H1 (cell line): ENCODE data around the gene MAP1LC3C. TPM values are rescaled to one million over a fixed set of nuclear protein-coding genes. Genes with fewer than 3 reads are reported as not detected.

Experiments used
- CTCF ChIA-PET: fragments of 300-600 bp; sonication (Branson Sonifier 250); formaldehyde crosslinking; loops from one replicate; lab custom pipeline; 2021; ENCODE audit not compliant: partially characterized antibody; lab: Charles Lee
- POLR2A ChIA-PET: fragments of 300-600 bp; sonication (Branson Sonifier 250); formaldehyde crosslinking; loops from one replicate; lab custom pipeline; 2021; ENCODE audit warnings: inconsistent platforms; ENCODE audit not compliant: partially characterized antibody; lab: Charles Lee
- DNase-seq, 2 experiments: peaks; one replicate each; pipeline versions ENCODE4 v3.0.0 to v3.0.0-alpha.2; 2010 to 2022; ENCODE audit warnings: low spot score in 2 of 2, low read depth in 1 of 2, mixed read lengths in 1 of 2
- FAIRE-seq: peaks from 2 replicates; lab custom pipeline; 2011; peaks lifted over from hg19 to GRCh38; lab: Jason Lieb, UNC
- H2AFZ ChIP-seq: 2 replicates; pipeline ENCODE4 v1.8.1; 2012; ENCODE audit warnings: low read length, inconsistent platforms
- H2AK5ac ChIP-seq: 2 replicates; pipeline ENCODE4 v1.6.1; 2013; ENCODE audit warnings: low read depth, low read length
- H2BK120ac ChIP-seq: replicated peaks from 2 replicates; pipeline ENCODE3; 2013; ENCODE audit warnings: low read depth, low read length, inconsistent platforms
- H2BK12ac ChIP-seq: 2 replicates; pipeline ENCODE4 v1.6.1; 2013; ENCODE audit warnings: low read depth, low read length
- H2BK15ac ChIP-seq: 2 replicates; pipeline ENCODE4 v1.6.1; 2013; ENCODE audit warnings: low read length
- H2BK20ac ChIP-seq: 2 replicates; pipeline ENCODE4 v1.6.1; 2013; ENCODE audit warnings: low read length
- H2BK5ac ChIP-seq: 2 replicates; pipeline ENCODE4 v1.6.1; 2013; ENCODE audit warnings: low read depth, low read length
- H3K14ac ChIP-seq: 2 replicates; pipeline ENCODE4 v1.6.1; 2013; ENCODE audit warnings: inconsistent platforms; ENCODE audit not compliant: insufficient read length
- H3K18ac ChIP-seq: 2 replicates; pipeline ENCODE4 v1.6.1; 2013; ENCODE audit warnings: low read length; ENCODE audit errors: extremely low read depth
- H3K23ac ChIP-seq: 2 replicates; pipeline ENCODE4 v1.6.1; 2013; ENCODE audit warnings: inconsistent platforms; ENCODE audit not compliant: insufficient read length
- H3K23me2 ChIP-seq: 2 replicates; pipeline ENCODE4 v1.6.1; 2013; ENCODE audit warnings: low read depth, low read length
- H3K27ac ChIP-seq: 2 replicates; pipeline ENCODE4 v1.6.1; 2011; ENCODE audit warnings: low read depth, low read length, inconsistent platforms
- H3K27me3 ChIP-seq, 4 experiments: replicated peaks in 1 of 4; 1 replicate in 1 of 4; 2 replicates in 3 of 4; pipeline versions ENCODE4 v1.6.1 to v1.8.1; 2011 to 2013; ENCODE audit warnings: low read length in 3 of 4, mild to moderate bottlenecking in 3 of 4, inconsistent platforms in 2 of 4, mixed read lengths in 2 of 4, moderate library complexity in 1 of 4; ENCODE audit not compliant: control insufficient read depth in 3 of 4, insufficient read depth in 3 of 4; ENCODE audit errors: extremely low read depth in 1 of 4
- H3K36me3 ChIP-seq, 4 experiments: 2 replicates each; pipeline versions ENCODE4 v1.6.1 to v1.8.1; 2011 to 2013; ENCODE audit warnings: mild to moderate bottlenecking in 4 of 4, low read length in 3 of 4, moderate library complexity in 2 of 4, control low read depth in 1 of 4, inconsistent platforms in 1 of 4; ENCODE audit not compliant: insufficient read depth in 4 of 4, control insufficient read depth in 2 of 4
- H3K4ac ChIP-seq: replicated peaks from 2 replicates; pipeline ENCODE3; 2013; ENCODE audit warnings: low read length, low read depth, mixed read lengths, inconsistent platforms; ENCODE audit not compliant: insufficient read length
- H3K4me1 ChIP-seq, 4 experiments: replicated peaks in 1 of 4; 1 replicate in 1 of 4; 2 replicates in 3 of 4; pipeline versions ENCODE4 v1.6.1 to v1.8.1; 2011 to 2013; ENCODE audit warnings: low read length in 3 of 4, inconsistent platforms in 2 of 4, mixed read lengths in 1 of 4; ENCODE audit not compliant: insufficient read depth in 4 of 4, control insufficient read depth in 3 of 4
- H3K4me2 ChIP-seq, 2 experiments: 2 replicates each; pipeline versions ENCODE4 v1.6.1 to v1.8.1; 2011 to 2013; ENCODE audit warnings: low read depth in 2 of 2, low read length in 2 of 2, control low read depth in 1 of 2, inconsistent platforms in 1 of 2, mild to moderate bottlenecking in 1 of 2; ENCODE audit not compliant: insufficient read depth in 1 of 2
- H3K4me3 ChIP-seq, 4 experiments: fragments of 200-600, 300-600 bp in 1 of 4; sonication (generic), shearing (Covaris generic), sonication (Bioruptor Twin) in 1 of 4; 2 replicates each; pipeline versions ENCODE4 v1.5.1 to v1.8.1; 2011 to 2016; ENCODE audit warnings: low read length in 4 of 4, low read depth in 3 of 4, control low read depth in 2 of 4, inconsistent platforms in 2 of 4, mild to moderate bottlenecking in 2 of 4, mixed read lengths in 1 of 4, moderate library complexity in 1 of 4; ENCODE audit not compliant: insufficient read depth in 2 of 4; ENCODE audit errors: extremely low read depth in 1 of 4
- H3K56ac ChIP-seq: replicated peaks from 2 replicates; pipeline ENCODE3; 2013; ENCODE audit warnings: low read depth, mild to moderate bottlenecking, mixed read lengths, low read length, inconsistent platforms; ENCODE audit not compliant: insufficient read length
- H3K79me1 ChIP-seq: 2 replicates; pipeline ENCODE4 v1.6.1; 2013; ENCODE audit warnings: low read depth, low read length, control low read depth
- H3K79me2 ChIP-seq, 2 experiments: 2 replicates each; pipeline versions ENCODE4 v1.6.1 to v1.8.1; 2012 to 2013; ENCODE audit warnings: low read length in 2 of 2, mild to moderate bottlenecking in 2 of 2, inconsistent platforms in 1 of 2; ENCODE audit not compliant: insufficient read depth in 2 of 2, control insufficient read depth in 1 of 2
- H3K9ac ChIP-seq, 4 experiments: replicated peaks in 1 of 4; 1 replicate in 1 of 4; 2 replicates in 3 of 4; pipeline versions ENCODE4 v1.6.1 to v1.8.1; 2011 to 2013; ENCODE audit warnings: low read depth in 3 of 4, low read length in 3 of 4, control low read depth in 2 of 4, mild to moderate bottlenecking in 2 of 4, moderate library complexity in 2 of 4, inconsistent platforms in 1 of 4; ENCODE audit errors: extremely low read depth in 1 of 4
- H3K9me3 ChIP-seq, 2 experiments: 2 replicates each; pipeline versions ENCODE4 v1.6.1 to v1.8.1; 2012 to 2013; ENCODE audit warnings: mild to moderate bottlenecking in 2 of 2, moderate library complexity in 2 of 2, control low read depth in 1 of 2, inconsistent platforms in 1 of 2, low read depth in 1 of 2, low read length in 1 of 2, mixed read lengths in 1 of 2; ENCODE audit not compliant: insufficient read depth in 2 of 2
- H4K20me1 ChIP-seq, 2 experiments: replicated peaks in 1 of 2; 2 replicates each; pipeline versions ENCODE3 to v1.8.1; 2011 to 2013; ENCODE audit warnings: inconsistent platforms in 2 of 2, low read length in 2 of 2, mild to moderate bottlenecking in 1 of 2; ENCODE audit not compliant: insufficient read depth in 2 of 2, control insufficient read depth in 1 of 2
- H4K5ac ChIP-seq: 2 replicates; pipeline ENCODE4 v1.6.1; 2013; ENCODE audit warnings: low read length, low read depth, mixed read lengths, inconsistent platforms; ENCODE audit not compliant: insufficient read length
- H4K8ac ChIP-seq: 2 replicates; pipeline ENCODE4 v1.8.0; 2013; ENCODE audit warnings: mild to moderate bottlenecking, moderate library complexity, low read length, inconsistent platforms; ENCODE audit not compliant: insufficient read depth; ENCODE audit errors: extremely low read depth
- H4K91ac ChIP-seq: replicated peaks from 2 replicates; pipeline ENCODE3; 2013; ENCODE audit warnings: low read length, mixed read lengths, inconsistent platforms; ENCODE audit not compliant: insufficient read length
- CBX8 ChIP-seq: fragments of 300-800, 300-1000 bp; sonication (generic); IDR thresholded peaks from 2 replicates; pipeline ENCODE4 v1.7.1; 2016; ENCODE audit warnings: low read depth, low read length, borderline replicate concordance
- SRF ChIP-seq: IDR thresholded peaks from 2 replicates; pipeline ENCODE4 v1.6.1; 2011; ENCODE audit warnings: mild to moderate bottlenecking, low read depth, low read length, moderate library complexity
- TAF1 ChIP-seq: IDR thresholded peaks from 2 replicates; pipeline ENCODE4 v1.6.1; 2011; ENCODE audit warnings: mild to moderate bottlenecking, low read depth, low read length
- TAF7 ChIP-seq: optimal IDR thresholded peaks from 2 replicates; pipeline ENCODE3; 2011; ENCODE audit warnings: low read depth, mild to moderate bottlenecking, inconsistent platforms, low read length, moderate library complexity, borderline replicate concordance
- WGBS, 2 experiments: shearing (Covaris generic) in 1 of 2; methylation state at CpG; one replicate each; pipeline versions ENCODE4 v1.1.6 to v1.1.7; 2013 to 2015; ENCODE audit warnings: low lambda C conversion rate in 2 of 2, mixed read lengths in 2 of 2, inconsistent platforms in 1 of 2, low coverage in 1 of 2, missing lambda C conversion rate in 1 of 2; ENCODE audit not compliant: insufficient replicate concordance in 2 of 2, insufficient coverage in 1 of 2, insufficient read length in 1 of 2; ENCODE audit errors: extremely low coverage in 1 of 2, missing lambda C conversion rate in 1 of 2; 5-methylcytosine and 5-hydroxymethylcytosine counted together
- polyA plus RNA-seq, 7 experiments: library from polyadenylated mRNA; depleted of rRNA in 3 of 7; stranded (reverse) in 5 of 7; unstranded in 2 of 7; fragments of >200 nt in 5 of 7; fragments of 200-250 nt in 2 of 7; gene quantifications; 1 replicate in 5 of 7; 2 replicates in 1 of 7; 4 replicates in 1 of 7; pipeline versions ENCODE4 v1.2.1 to v1.2.3, GENCODE V29; 2011 to 2013; ENCODE audit warnings: missing spikeins in 2 of 7, mixed read lengths in 2 of 7
- total RNA-seq: library from RNA; stranded (reverse); fragmentation: NEBNext Ultra II Directional; extraction: Animal tissue kit (Norgen Biotek cat#: 25700); gene quantifications from 2 replicates; pipeline ENCODE4 v1.2.1, GENCODE V29; 2021

Gene MAP1LC3C
- total and polyA plus RNA-seq, 2 of the 8 experiments (the other 6 are each of a cell fraction or from before 2014, with no cell fraction given): 1.7 to 3.2 TPM

DNA sequence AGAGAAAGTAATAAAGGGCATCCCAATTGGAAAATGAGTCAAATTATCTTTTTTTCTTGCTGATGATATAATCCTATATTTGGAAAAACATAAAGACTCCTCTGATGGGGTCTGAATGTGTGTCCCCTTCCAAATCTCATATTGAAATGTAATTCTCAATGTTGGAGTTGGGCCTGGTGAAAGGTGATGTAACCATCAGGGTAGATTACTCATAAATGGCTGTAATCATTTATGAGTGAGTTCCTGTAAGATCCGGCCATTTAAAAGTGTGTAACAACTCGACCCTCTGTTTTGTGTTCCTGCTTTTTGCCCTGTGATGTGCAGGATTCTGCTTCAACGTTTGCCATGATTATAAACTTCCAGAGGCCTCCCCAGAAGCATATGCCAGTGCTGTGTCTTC is 44.3 kb upstream of the MAP1LC3C start:
- Histone ChIP-seq H3K23me2 (no peaks in the 10 kb centered on the region), H3K27me3 (no peaks in the 10 kb centered on the region), H2BK20ac (no peak overlapping the region), H3K4me2 (no peak overlapping the region), H3K9me3 (peaks cover 3 to 4% of the 10 kb centered on the region in 2 experiments; a peak in 2 of 4 replicates), H4K5ac (no peak overlapping the region), H3K36me3 (no peaks in the 10 kb centered on the region; a peak in 1 of 8 replicates), H2BK12ac (no peak overlapping the region), H3K79me2 (no peaks in the 10 kb centered on the region), H3K4ac (no peak overlapping the region), H2BK15ac (no peak overlapping the region), H4K8ac (no peak overlapping the region), H3K4me1 (no peaks in the 10 kb centered on the region), H2AFZ (no peak overlapping the region), H4K20me1 (no peaks in the 10 kb centered on the region), H3K14ac (no peak overlapping the region), H3K56ac (no peak overlapping the region), H2BK5ac (no peak overlapping the region), H3K4me3 (no peak overlapping the region), H3K79me1 (no peaks in the 10 kb centered on the region), H2AK5ac (no peak overlapping the region), H3K9ac (no peak overlapping the region), H2BK120ac (no peak overlapping the region), H3K23ac (no peak overlapping the region), H4K91ac (no peak overlapping the region), H3K27ac (no peak overlapping the region), H3K18ac (no peak overlapping the region)
- ChIA-PET POLR2A (no interaction called here), CTCF (no interaction called here)
- DNase-seq (peak in 1 of 2 experiments; percentile 8), FAIRE-seq (no peak)
- WGBS, 2 experiments: 54% methylated on average over 3 of the region's 3 CpGs; no CpG with 5 or more reads in 1 of the 2 experiments
- no peak for TF ChIP-seq TAF1
- TF ChIP-seq TAF7: no peak
- TF ChIP-seq SRF: no peak
- TF ChIP-seq CBX8: no peak
